Glutamatergic neuron (in vitro differentiated cells): ENCODE results near the gene CTXND1. TPM values are rescaled to one million over a fixed set of nuclear protein-coding genes. Genes with fewer than 3 reads are reported as not detected.

Source experiments
- DNase-seq: peaks from one replicate; pipeline ENCODE4 v3.0.0; 2022
- H3K27ac Mint-ChIP-seq: one replicate; pipeline ENCODE4 v1.8.0; 2020; ENCODE audit warnings: mild to moderate bottlenecking, mixed read lengths, inconsistent platforms; ENCODE audit not compliant: unreplicated experiment
- H3K27me3 Mint-ChIP-seq: one replicate; pipeline ENCODE4 v1.8.0; 2020; ENCODE audit warnings: mild to moderate bottlenecking, moderate library complexity, mixed read lengths, inconsistent platforms; ENCODE audit not compliant: unreplicated experiment
- H3K36me3 Mint-ChIP-seq: one replicate; pipeline ENCODE4 v1.8.0; 2020; ENCODE audit warnings: mild to moderate bottlenecking, mixed read lengths, inconsistent platforms; ENCODE audit not compliant: unreplicated experiment
- H3K4me1 Mint-ChIP-seq: one replicate; pipeline ENCODE4 v1.8.0; 2020; ENCODE audit warnings: mild to moderate bottlenecking, low read depth, mixed read lengths, inconsistent platforms; ENCODE audit not compliant: unreplicated experiment
- H3K4me3 Mint-ChIP-seq: one replicate; pipeline ENCODE4 v1.8.0; 2020; ENCODE audit warnings: mild to moderate bottlenecking, mixed read lengths, inconsistent platforms; ENCODE audit not compliant: unreplicated experiment
- H3K9me3 Mint-ChIP-seq: one replicate; pipeline ENCODE4 v1.8.0; 2020; ENCODE audit warnings: mild to moderate bottlenecking, moderate library complexity, mixed read lengths, inconsistent platforms; ENCODE audit not compliant: unreplicated experiment
- total RNA-seq: library from RNA; stranded (reverse); fragmentation: NEBNext Ultra II Directional; extraction: Animal tissue kit (Norgen Biotek cat#: 25700); gene quantifications from one replicate; pipeline ENCODE4 v1.2.1, GENCODE V29; 2021; ENCODE audit not compliant: unreplicated experiment
- TF ChIP-seq, protein P1 (sequence below): fragments of 200-600 bp; sonication (generic); IDR thresholded peaks from one replicate; pipeline ENCODE4 v1.5.0; 2021; ENCODE audit not compliant: partially characterized antibody, unreplicated experiment

CTXND1 gene
- total RNA-seq, 1 donor from 2014 or later, result 0.39 TPM

DNA sequence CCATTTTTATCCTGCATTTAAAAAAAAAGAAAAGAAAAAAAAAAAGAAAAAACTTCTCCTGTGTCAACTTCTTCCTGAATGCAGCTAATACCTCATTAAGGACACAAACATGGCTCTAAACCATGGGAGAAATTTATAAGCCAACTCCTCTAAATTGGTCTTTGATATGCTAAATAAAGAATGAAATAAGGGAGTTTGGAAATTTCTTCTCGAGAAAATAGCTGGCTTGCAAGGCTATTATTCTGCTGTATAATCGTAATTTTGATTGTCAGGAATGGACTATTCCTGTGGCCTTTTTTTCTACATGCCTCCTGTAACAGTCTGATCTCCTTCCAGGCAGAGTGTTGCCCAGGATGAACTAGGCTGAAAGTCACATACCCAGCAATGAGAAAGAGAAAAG, 20.6 kb downstream of the CTXND1 start:
- Mint-ChIP-seq H3K27ac (no peak overlapping the region), H3K4me3 (no peak overlapping the region), H3K27me3 (peaks cover 2% of the 10 kb centered on the region), H3K4me1 (no peaks in the 10 kb centered on the region), H3K9me3 (peaks cover 2% of the 10 kb centered on the region), H3K36me3 (no peaks in the 10 kb centered on the region)
- no peak for DNase-seq
- TF ChIP-seq, protein P1, sequence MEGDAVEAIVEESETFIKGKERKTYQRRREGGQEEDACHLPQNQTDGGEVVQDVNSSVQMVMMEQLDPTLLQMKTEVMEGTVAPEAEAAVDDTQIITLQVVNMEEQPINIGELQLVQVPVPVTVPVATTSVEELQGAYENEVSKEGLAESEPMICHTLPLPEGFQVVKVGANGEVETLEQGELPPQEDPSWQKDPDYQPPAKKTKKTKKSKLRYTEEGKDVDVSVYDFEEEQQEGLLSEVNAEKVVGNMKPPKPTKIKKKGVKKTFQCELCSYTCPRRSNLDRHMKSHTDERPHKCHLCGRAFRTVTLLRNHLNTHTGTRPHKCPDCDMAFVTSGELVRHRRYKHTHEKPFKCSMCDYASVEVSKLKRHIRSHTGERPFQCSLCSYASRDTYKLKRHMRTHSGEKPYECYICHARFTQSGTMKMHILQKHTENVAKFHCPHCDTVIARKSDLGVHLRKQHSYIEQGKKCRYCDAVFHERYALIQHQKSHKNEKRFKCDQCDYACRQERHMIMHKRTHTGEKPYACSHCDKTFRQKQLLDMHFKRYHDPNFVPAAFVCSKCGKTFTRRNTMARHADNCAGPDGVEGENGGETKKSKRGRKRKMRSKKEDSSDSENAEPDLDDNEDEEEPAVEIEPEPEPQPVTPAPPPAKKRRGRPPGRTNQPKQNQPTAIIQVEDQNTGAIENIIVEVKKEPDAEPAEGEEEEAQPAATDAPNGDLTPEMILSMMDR, result no peak

DNA sequence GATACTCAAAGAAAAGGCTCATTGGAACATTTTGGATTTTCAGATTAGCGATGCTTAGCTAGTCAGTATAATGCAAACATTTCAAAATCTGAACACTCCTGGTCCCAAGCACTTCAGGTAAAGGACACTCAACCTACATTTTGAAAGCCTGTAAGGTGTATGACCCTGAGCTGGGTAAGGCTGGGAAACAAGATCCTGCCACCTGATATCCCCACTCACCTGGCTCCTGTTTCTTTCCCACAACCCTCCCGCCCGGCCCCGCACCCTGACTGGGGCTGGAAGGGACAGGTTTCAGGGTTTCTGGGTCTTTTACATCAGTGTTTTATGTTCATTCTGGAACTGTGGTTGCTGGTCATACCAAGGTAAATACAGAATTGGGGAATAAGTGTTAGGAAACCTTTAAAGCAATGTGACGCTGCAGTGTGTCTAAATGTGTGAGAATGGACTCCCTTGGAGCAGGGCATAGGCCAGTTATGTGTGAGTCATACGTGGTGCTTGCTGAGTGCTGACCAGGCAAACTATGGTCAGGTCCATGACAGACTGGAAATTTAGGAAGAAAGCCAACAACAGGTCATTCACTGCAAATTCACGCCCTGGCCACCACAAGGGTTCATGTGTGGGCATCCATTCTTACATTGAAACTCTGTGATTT, 22.9 kb downstream of the CTXND1 start:
- Mint-ChIP-seq H3K4me3 (no peak overlapping the region), H3K9me3 (peaks cover 2% of the 10 kb centered on the region), H3K27ac (no peak overlapping the region), H3K4me1 (no peaks in the 10 kb centered on the region), H3K36me3 (peaks cover 6% of the 10 kb centered on the region), H3K27me3 (peaks cover 2% of the 10 kb centered on the region)
- TF ChIP-seq, protein P1, result no peak
- DNase-seq, result no peak

- TF ChIP-seq, protein P1, result no peak
- Mint-ChIP-seq H3K4me3 (no peak overlapping the region), H3K36me3 (no peaks in the 10 kb centered on the region), H3K9me3 (no peaks in the 10 kb centered on the region), H3K27ac (no peak overlapping the region), H3K4me1 (peaks cover 6% of the 10 kb centered on the region), H3K27me3 (peaks cover 4% of the 10 kb centered on the region)
- DNase-seq, result no peak
Observed at GRCh38 chr15:80219955-80220354, 32.1 kb downstream of the CTXND1 start.

GRCh38 chr15:80217327-80217900, 34.6 kb downstream of the CTXND1 start:
- no peak overlapping the region for H3K4me3 Mint-ChIP-seq
- H3K4me1 Mint-ChIP-seq, result peaks cover 6% of the 10 kb centered on the region
- TF ChIP-seq, protein P1, result no peak
- no peaks in the 10 kb centered on the region for H3K36me3 Mint-ChIP-seq
- H3K27ac Mint-ChIP-seq, result no peak overlapping the region
- H3K9me3 Mint-ChIP-seq, result no peaks in the 10 kb centered on the region
- DNase-seq, result no peak
- peaks cover 4% of the 10 kb centered on the region for H3K27me3 Mint-ChIP-seq

- no peaks in the 10 kb centered on the region for H3K36me3 Mint-ChIP-seq
Observed at GRCh38 chr15:80216911-80217310, 35.1 kb downstream of the CTXND1 start.

More at GRCh38 chr15:80216911-80217310, 35.1 kb downstream of the CTXND1 start:
- no peaks in the 10 kb centered on the region for H3K9me3 Mint-ChIP-seq
- DNase-seq, result no peak
- no peak overlapping the region for H3K27ac Mint-ChIP-seq
- H3K27me3 Mint-ChIP-seq, result peaks cover 4% of the 10 kb centered on the region
- TF ChIP-seq, protein P1, result no peak
- no peak overlapping the region for H3K4me3 Mint-ChIP-seq
- peaks cover 6% of the 10 kb centered on the region for H3K4me1 Mint-ChIP-seq
